Measurements from ENCODE around the gene CDON. TPM values are rescaled to one million over a fixed set of nuclear protein-coding genes. Genes with fewer than 3 reads are reported as not detected.

The CDON gene
- total and polyA plus RNA-seq, 2 donors (not counting 1 experiment from before 2014, with no cell fraction given): 10.7 TPM

DNA sequence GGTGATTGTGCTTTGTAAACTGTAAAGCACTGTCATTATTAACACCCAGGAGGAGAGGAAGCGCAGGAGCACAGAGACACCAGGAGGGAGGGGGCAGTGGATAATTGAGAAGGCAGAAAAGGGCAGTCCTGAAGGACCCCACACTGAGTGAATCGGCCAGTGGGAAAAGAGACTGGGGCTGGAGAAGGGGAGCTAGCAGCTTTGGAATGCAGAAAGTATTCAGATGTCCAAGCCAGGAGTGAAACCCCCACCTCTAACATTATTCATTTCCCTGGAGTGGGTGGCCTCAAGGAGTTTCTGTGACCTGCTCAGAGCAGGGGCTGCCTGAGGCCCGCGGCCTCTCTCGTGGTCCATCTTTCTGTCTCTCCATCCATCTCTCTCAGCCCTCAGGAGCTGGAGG, 38.0 kb upstream of the CDON start:
- H3K27me3 ChIP-seq (ENCODE audit: control insufficient read depth, insufficient read depth, low read length): peaks cover 14% of the 10 kb centered on the region
- no peaks in the 10 kb centered on the region for H3K9me3 ChIP-seq (ENCODE audit: control insufficient read depth, insufficient read depth, low read depth, low read length)
- no peaks in the 10 kb centered on the region for H3K4me1 ChIP-seq (ENCODE audit: control insufficient read depth, extremely low read depth, insufficient read depth, low read length)
- no peak overlapping the region for H3K27ac ChIP-seq (ENCODE audit: insufficient read depth, low read length)
- TF ChIP-seq CTCF (conservative IDR thresholded peaks at IDR 0.05 in 1 of 2, IDR thresholded peaks at IDR 0.05 in 1 of 2; ENCODE audit: low read depth in 1 of 2, low read length in 2 of 2): no peak
- TF ChIP-seq EZH2 (IDR thresholded peaks at IDR 0.05; ENCODE audit: low read length, missing control alignments): no peak
- H3K4me2 ChIP-seq (ENCODE audit: extremely low read depth, insufficient read depth, low read length): no peak overlapping the region
- H3K36me3 ChIP-seq (ENCODE audit: control insufficient read depth, insufficient read depth, low read length): no peaks in the 10 kb centered on the region
- H3K9ac ChIP-seq (ENCODE audit: insufficient read depth, low read length): no peak overlapping the region
- no peaks in the 10 kb centered on the region for H3K79me2 ChIP-seq (ENCODE audit: control insufficient read depth, insufficient read depth, low read length)
- H4K20me1 ChIP-seq (ENCODE audit: control insufficient read depth, extremely low read depth, insufficient read depth, low read length): no peaks in the 10 kb centered on the region
- no peak for DNase-seq (ENCODE audit: low read depth in 2 of 2)
- H2AFZ ChIP-seq (ENCODE audit: low read length): no peak overlapping the region
- no peak overlapping the region for H3K4me3 ChIP-seq (replicated peaks in 1 of 4; ENCODE audit: control extremely low read depth in 1 of 4, insufficient read depth in 1 of 4, low read depth in 3 of 4, low read length in 4 of 4)

- no peaks in the 10 kb centered on the region for H3K4me1 ChIP-seq (ENCODE audit: control insufficient read depth, extremely low read depth, insufficient read depth, low read length)
- no peak overlapping the region for H3K4me3 ChIP-seq (replicated peaks in 1 of 4; ENCODE audit: control extremely low read depth in 1 of 4, insufficient read depth in 1 of 4, low read depth in 3 of 4, low read length in 4 of 4)
- peaks cover 19% of the 10 kb centered on the region for H3K27me3 ChIP-seq (ENCODE audit: control insufficient read depth, insufficient read depth, low read length)
- no peaks in the 10 kb centered on the region for H3K79me2 ChIP-seq (ENCODE audit: control insufficient read depth, insufficient read depth, low read length)
- no peak for TF ChIP-seq CTCF (conservative IDR thresholded peaks at IDR 0.05 in 1 of 2, IDR thresholded peaks at IDR 0.05 in 1 of 2; ENCODE audit: low read depth in 1 of 2, low read length in 2 of 2)
- H3K4me2 ChIP-seq (ENCODE audit: extremely low read depth, insufficient read depth, low read length): no peak overlapping the region
- H3K36me3 ChIP-seq (ENCODE audit: control insufficient read depth, insufficient read depth, low read length): no peaks in the 10 kb centered on the region
- H3K9ac ChIP-seq (ENCODE audit: insufficient read depth, low read length): no peak overlapping the region
- DNase-seq (ENCODE audit: low read depth in 2 of 2): no peak
- no peaks in the 10 kb centered on the region for H3K9me3 ChIP-seq (ENCODE audit: control insufficient read depth, insufficient read depth, low read depth, low read length)
- H4K20me1 ChIP-seq (ENCODE audit: control insufficient read depth, extremely low read depth, insufficient read depth, low read length): no peaks in the 10 kb centered on the region
- no peak overlapping the region for H3K27ac ChIP-seq (ENCODE audit: insufficient read depth, low read length)
- no peak overlapping the region for H2AFZ ChIP-seq (ENCODE audit: low read length)
Measured at GRCh38 chr11:126098204-126098769, 35.6 kb upstream of the CDON start.

DNA sequence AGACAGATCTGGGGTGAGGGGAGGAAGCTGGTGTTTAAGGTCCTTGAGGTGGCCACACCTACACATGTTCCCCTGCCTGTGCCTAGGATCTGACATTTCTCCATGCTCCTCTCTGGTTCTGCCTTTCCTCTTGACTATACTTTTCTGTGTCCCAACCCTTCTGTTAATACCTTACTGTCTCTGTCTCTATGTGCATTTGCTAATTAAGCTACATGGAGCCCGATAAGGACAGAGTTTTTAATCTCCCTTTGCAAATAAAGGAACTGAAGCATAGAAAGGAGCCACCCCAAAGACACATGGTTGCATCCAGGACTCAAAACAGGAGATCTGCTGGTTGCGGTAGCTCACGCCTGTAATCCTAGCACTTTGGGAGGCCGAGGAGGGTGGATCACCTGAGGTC, 33.1 kb upstream of the CDON start:
- no peak overlapping the region for H2AFZ ChIP-seq (ENCODE audit: low read length)
- H3K4me1 ChIP-seq (ENCODE audit: control insufficient read depth, extremely low read depth, insufficient read depth, low read length): no peaks in the 10 kb centered on the region
- H3K36me3 ChIP-seq (ENCODE audit: control insufficient read depth, insufficient read depth, low read length): no peaks in the 10 kb centered on the region
- H4K20me1 ChIP-seq (ENCODE audit: control insufficient read depth, extremely low read depth, insufficient read depth, low read length): no peaks in the 10 kb centered on the region
- H3K79me2 ChIP-seq (ENCODE audit: control insufficient read depth, insufficient read depth, low read length): no peaks in the 10 kb centered on the region
- TF ChIP-seq CTCF (conservative IDR thresholded peaks at IDR 0.05 in 1 of 2, IDR thresholded peaks at IDR 0.05 in 1 of 2; ENCODE audit: low read depth in 1 of 2, low read length in 2 of 2): no peak
- TF ChIP-seq EZH2 (IDR thresholded peaks at IDR 0.05; ENCODE audit: low read length, missing control alignments): no peak
- no peak overlapping the region for H3K9ac ChIP-seq (ENCODE audit: insufficient read depth, low read length)
- H3K27ac ChIP-seq (ENCODE audit: insufficient read depth, low read length): no peak overlapping the region
- no peak for DNase-seq (ENCODE audit: low read depth in 2 of 2)
- H3K27me3 ChIP-seq (ENCODE audit: control insufficient read depth, insufficient read depth, low read length): peaks cover 14% of the 10 kb centered on the region
- no peaks in the 10 kb centered on the region for H3K9me3 ChIP-seq (ENCODE audit: control insufficient read depth, insufficient read depth, low read depth, low read length)
- H3K4me2 ChIP-seq (ENCODE audit: extremely low read depth, insufficient read depth, low read length): no peak overlapping the region
- no peak overlapping the region for H3K4me3 ChIP-seq (replicated peaks in 1 of 4; ENCODE audit: control extremely low read depth in 1 of 4, insufficient read depth in 1 of 4, low read depth in 3 of 4, low read length in 4 of 4)
